Measurements from ENCODE around the gene GNL1. TPM values are rescaled to one million over a fixed set of nuclear protein-coding genes. Genes with fewer than 3 reads are reported as not detected.
A peak's percentile ranks its signal among the peaks of the same experiment; 100 is the strongest.

GNL1 gene
- total and polyA plus RNA-seq, 9 donors: 42.4 to 128 (median 89.6) TPM

- Histone ChIP-seq H3K4me1 (ENCODE audit: insufficient read depth) (peaks cover 8% of the 10 kb centered on the region), H3K9me3 (no peaks in the 10 kb centered on the region), H3K27ac (no peak overlapping the region), H3K36me3 (no peaks in the 10 kb centered on the region), H3K27me3 (no peaks in the 10 kb centered on the region), H3K4me3 (no peak overlapping the region)
- TF ChIP-seq EP300 (IDR thresholded peaks at IDR 0.05): no peak
- intact Hi-C loops (cut with DNase I): no loop called here
- peak in 1 of 5 donors; percentile 28 for DNase-seq
These were observed 9.5 kb upstream of the GNL1 start for GRCh38 chr6:30565772-30566171.

GRCh38 chr6:30564114-30564513, 7.8 kb upstream of the GNL1 start:
- intact Hi-C loops (cut with DNase I): no loop called here
- Histone ChIP-seq H3K36me3 (no peaks in the 10 kb centered on the region), H3K27me3 (no peaks in the 10 kb centered on the region), H3K4me3 (no peak overlapping the region), H3K9me3 (no peaks in the 10 kb centered on the region), H3K4me1 (ENCODE audit: insufficient read depth) (peaks cover 4% of the 10 kb centered on the region), H3K27ac (no peak overlapping the region)
- 88 to 98% (median 95%) methylated on average over 1 of the region's 1 CpG for WGBS, 3 donors
- TF ChIP-seq EP300 (IDR thresholded peaks at IDR 0.05): no peak
- TF ChIP-seq POLR2A (IDR thresholded peaks at IDR 0.05): no peak
- TF ChIP-seq, protein P1, sequence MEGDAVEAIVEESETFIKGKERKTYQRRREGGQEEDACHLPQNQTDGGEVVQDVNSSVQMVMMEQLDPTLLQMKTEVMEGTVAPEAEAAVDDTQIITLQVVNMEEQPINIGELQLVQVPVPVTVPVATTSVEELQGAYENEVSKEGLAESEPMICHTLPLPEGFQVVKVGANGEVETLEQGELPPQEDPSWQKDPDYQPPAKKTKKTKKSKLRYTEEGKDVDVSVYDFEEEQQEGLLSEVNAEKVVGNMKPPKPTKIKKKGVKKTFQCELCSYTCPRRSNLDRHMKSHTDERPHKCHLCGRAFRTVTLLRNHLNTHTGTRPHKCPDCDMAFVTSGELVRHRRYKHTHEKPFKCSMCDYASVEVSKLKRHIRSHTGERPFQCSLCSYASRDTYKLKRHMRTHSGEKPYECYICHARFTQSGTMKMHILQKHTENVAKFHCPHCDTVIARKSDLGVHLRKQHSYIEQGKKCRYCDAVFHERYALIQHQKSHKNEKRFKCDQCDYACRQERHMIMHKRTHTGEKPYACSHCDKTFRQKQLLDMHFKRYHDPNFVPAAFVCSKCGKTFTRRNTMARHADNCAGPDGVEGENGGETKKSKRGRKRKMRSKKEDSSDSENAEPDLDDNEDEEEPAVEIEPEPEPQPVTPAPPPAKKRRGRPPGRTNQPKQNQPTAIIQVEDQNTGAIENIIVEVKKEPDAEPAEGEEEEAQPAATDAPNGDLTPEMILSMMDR (IDR thresholded peaks at IDR 0.05): no peak
- DNase-seq: no peak

DNA sequence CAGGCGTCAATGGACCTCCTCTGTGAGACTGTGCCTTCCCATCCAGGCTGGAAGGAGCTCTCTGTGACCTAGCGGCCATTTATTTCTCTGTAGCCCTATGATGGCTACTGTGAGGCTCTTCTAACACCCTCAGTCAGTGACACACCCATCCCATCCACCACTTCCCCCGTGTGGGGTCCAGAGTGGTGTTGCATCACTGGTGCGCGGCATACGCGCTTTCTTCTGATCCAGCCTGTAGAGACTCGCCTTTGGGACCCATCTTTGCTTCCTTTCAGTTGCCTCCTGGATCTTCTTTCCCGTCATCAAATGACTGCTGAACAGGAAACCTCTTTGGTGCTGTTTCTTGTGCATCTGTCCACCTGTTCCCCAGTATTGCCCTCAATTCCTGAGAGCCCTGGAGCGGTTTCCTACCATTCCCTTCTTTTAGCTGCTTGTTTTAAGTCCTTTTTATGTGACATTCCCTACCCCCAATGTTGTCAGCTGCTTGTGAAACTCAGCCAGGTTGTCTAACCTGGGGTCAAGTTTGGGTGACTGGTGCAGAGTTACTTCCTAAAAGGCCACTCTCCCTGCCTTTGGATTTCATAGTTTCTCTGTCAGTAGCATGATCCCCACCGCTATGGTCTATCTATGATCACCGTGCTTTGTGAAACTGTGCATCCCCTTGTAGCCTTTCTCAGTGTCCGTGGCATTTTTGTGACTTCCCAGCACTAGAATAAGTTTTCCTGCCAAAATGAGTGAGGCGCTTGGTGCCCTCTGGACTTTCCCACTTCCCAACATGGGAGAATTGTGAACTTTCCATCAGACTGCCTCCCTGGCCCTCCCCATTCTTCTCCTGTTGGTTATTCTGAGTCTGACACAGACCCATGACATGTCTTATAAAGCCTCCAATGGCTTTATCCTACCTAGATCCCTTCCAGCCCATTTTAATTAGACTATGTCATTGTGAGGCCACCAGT, 6.5 kb upstream of the GNL1 start:
- Histone ChIP-seq H3K4me1 (ENCODE audit: insufficient read depth) (peaks cover 6% of the 10 kb centered on the region), H3K4me3 (no peak overlapping the region), H3K27ac (no peak overlapping the region), H3K36me3 (no peaks in the 10 kb centered on the region), H3K9me3 (no peaks in the 10 kb centered on the region), H3K27me3 (no peaks in the 10 kb centered on the region)
- 91 to 92% (median 91%) methylated on average over 14 of the region's 14 CpGs for WGBS, 3 donors
- TF ChIP-seq, protein P1 (IDR thresholded peaks at IDR 0.05): no peak
- TF ChIP-seq POLR2A (IDR thresholded peaks at IDR 0.05) (no peak), EP300 (IDR thresholded peaks at IDR 0.05) (no peak)
- DNase-seq: no peak
- intact Hi-C loops (cut with DNase I): no loop called here

DNA sequence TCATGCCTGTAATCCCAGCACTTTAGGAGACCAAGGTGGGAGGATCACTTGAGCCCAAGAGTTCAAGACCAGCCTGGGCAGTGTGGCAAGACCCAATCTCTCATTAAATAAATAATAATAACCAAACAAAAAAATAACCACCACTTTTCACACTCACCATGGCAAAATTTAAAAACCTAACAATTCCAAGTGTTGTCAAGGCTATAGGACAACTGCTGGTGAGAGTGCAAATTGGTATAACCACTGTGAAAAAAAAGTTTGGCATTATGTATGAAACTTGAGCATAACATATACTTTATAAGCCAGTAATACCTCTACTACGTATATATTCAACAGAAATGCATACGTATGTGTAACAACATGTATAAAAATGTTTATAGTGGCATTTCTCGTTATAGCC, 4.6 kb upstream of the GNL1 start:
- TF ChIP-seq EP300 (IDR thresholded peaks at IDR 0.05) (no peak), POLR2A (IDR thresholded peaks at IDR 0.05) (no peak)
- TF ChIP-seq, protein P1 (IDR thresholded peaks at IDR 0.05): no peak
- intact Hi-C loops (cut with DNase I): no loop called here
- Histone ChIP-seq H3K9me3 (no peaks in the 10 kb centered on the region), H3K4me3 (no peak overlapping the region), H3K36me3 (no peaks in the 10 kb centered on the region), H3K4me1 (ENCODE audit: insufficient read depth) (peaks cover 4% of the 10 kb centered on the region), H3K27me3 (no peaks in the 10 kb centered on the region), H3K27ac (no peak overlapping the region)
- 92 to 95% (median 92%) methylated on average over 3 of the region's 3 CpGs for WGBS, 3 donors
- no peak for DNase-seq

DNA sequence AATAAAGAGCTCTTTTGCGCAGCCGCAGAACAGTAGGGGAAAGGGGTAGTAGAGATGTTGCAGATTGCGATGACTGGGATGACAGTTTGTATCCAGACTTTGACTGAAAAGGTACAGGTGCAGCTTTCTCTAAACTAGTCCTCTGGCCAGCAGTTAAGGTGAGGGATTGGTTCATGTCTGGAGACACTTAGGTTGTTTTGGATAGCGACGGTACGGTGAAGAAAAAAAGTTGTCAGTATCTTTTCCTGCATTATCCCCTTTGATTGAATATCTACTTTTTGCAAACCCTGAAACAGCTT, 1.3 kb upstream of the GNL1 start:
- intact Hi-C loops (cut with DNase I): no loop called here
- peak overlapping the region; percentile 66 for H3K4me3 ChIP-seq
- H3K36me3 ChIP-seq: no peaks in the 10 kb centered on the region
- H3K27me3 ChIP-seq: no peaks in the 10 kb centered on the region
- TF ChIP-seq EP300 (IDR thresholded peaks at IDR 0.05) (no peak), POLR2A (IDR thresholded peaks at IDR 0.05) (no peak)
- TF ChIP-seq, protein P1 (IDR thresholded peaks at IDR 0.05): no peak
- peak overlapping the region; percentile 93 to 98 for H3K27ac ChIP-seq
- DNase-seq: no peak
- peaks cover 7% of the 10 kb centered on the region for H3K4me1 ChIP-seq (ENCODE audit: insufficient read depth)
- WGBS, 3 donors: 2 to 3% (median 2%) methylated on average over 6 of the region's 6 CpGs
- no peaks in the 10 kb centered on the region for H3K9me3 ChIP-seq

Measured in ovary (tissue), 9 donors.